Measurements from ENCODE around the gene MAT2A.

The MAT2A gene

GRCh38 chr2:85582492-85582891 lies 43.5 kb downstream of the MAT2A start:
- TF ChIP-seq CTCF (IDR thresholded peaks at IDR 0.05), result no peak

- TF ChIP-seq CTCF (IDR thresholded peaks at IDR 0.05), result no peak
Measured at GRCh38 chr2:85583667-85584353, 44.8 kb downstream of the MAT2A start.

- TF ChIP-seq CTCF (IDR thresholded peaks at IDR 0.05), result no peak
Measured at GRCh38 chr2:85584354-85584856, 45.4 kb downstream of the MAT2A start, which contains the start of gene VAMP5. VAMP5 (plus strand) TSS chr2:85584431; CDS start chr2:85584491, 60 bp downstream.

- TF ChIP-seq CTCF (IDR thresholded peaks at IDR 0.05), result no peak
Measured at GRCh38 chr2:85584857-85585780, 46.2 kb downstream of the MAT2A start.

- TF ChIP-seq CTCF (IDR thresholded peaks at IDR 0.05), result no peak
Measured at GRCh38 chr2:85585781-85586105, 46.8 kb downstream of the MAT2A start.

GRCh38 chr2:85588236-85588635 lies 49.3 kb downstream of the MAT2A start:
- TF ChIP-seq CTCF (IDR thresholded peaks at IDR 0.05), result no peak

GRCh38 chr2:85588645-85589044 lies 49.7 kb downstream of the MAT2A start:
- no peak for TF ChIP-seq CTCF (IDR thresholded peaks at IDR 0.05)

All from LNCAP (cell line).